K562 (cell line): Measurements from ENCODE around the gene PRPS1L1. TPM values are rescaled to one million over a fixed set of nuclear protein-coding genes. Genes with fewer than 3 reads are reported as not detected.

Experiments used
- ATAC-seq: fragments of 200-7000 bp; cut with Tn5 transposase; 3 replicates; pipeline ENCODE4 v1.9.1; 2020; ENCODE audit warnings: moderate library complexity
- BruUV-seq: library from RNA; stranded (reverse); fragments of 400-500 nt; replicated peaks from 2 replicates; lab custom pipeline; 2021; lab: Mats Ljungman, UMichigan
- CTCF ChIA-PET: fragments of 300-600 bp; formaldehyde crosslinking; extraction: SDS; loops from one replicate; lab custom pipeline; 2021; ENCODE audit warnings: low intra/inter-chr PET ratio; lab: Yijun Ruan, JAX
- POLR2A ChIA-PET: fragments of 300-600, 350-650 bp; sonication (Branson Sonifier 250); formaldehyde crosslinking; extraction: SDS; loops from one replicate; lab custom pipeline; 2021; ENCODE audit warnings: antibody characterized with exemption, inconsistent platforms; lab: Yijun Ruan, JAX
- DNase-seq, 4 experiments: peaks; one replicate each; pipeline versions ENCODE4 v3.0.0 to v3.0.0-alpha.2; 2011 to 2018; ENCODE audit warnings: low spot score in 3 of 4, mixed read lengths in 3 of 4; ENCODE audit errors: extremely low read depth in 1 of 4
- FAIRE-seq: peaks from 2 replicates; lab custom pipeline; 2011; peaks lifted over from hg19 to GRCh38; lab: Jason Lieb, UNC
- H2AFZ ChIP-seq: 2 replicates; pipeline ENCODE4 v1.6.0; 2011; ENCODE audit warnings: low read depth, low read length, control low read depth, inconsistent platforms
- H3K27ac ChIP-seq: fragments of 200-600 bp; 3 replicates; pipeline ENCODE4 v1.8.0; 2011; ENCODE audit warnings: low read depth, mild to moderate bottlenecking, control low read depth, inconsistent platforms, low read length, moderate library complexity, mixed read lengths; ENCODE audit errors: extremely low read depth
- H3K27me3 ChIP-seq, 2 experiments: fragments of 300-600 bp in 1 of 2; 2 replicates in 1 of 2; 3 replicates in 1 of 2; pipeline versions ENCODE4 v1.6.0 to v1.8.0; 2011; ENCODE audit warnings: inconsistent platforms in 2 of 2, low read length in 2 of 2, mild to moderate bottlenecking in 1 of 2, mixed read lengths in 1 of 2, moderate library complexity in 1 of 2; ENCODE audit not compliant: control insufficient read depth in 2 of 2, insufficient read depth in 2 of 2
- H3K36me3 ChIP-seq: fragments of 300-600 bp; 3 replicates; pipeline ENCODE4 v1.8.0; 2011; ENCODE audit warnings: mild to moderate bottlenecking, low read length, inconsistent platforms; ENCODE audit not compliant: control insufficient read depth, insufficient read depth
- H3K4me1 ChIP-seq, 2 experiments: fragments of 200-600 bp in 1 of 2; replicated peaks in 1 of 2; 2 replicates in 1 of 2; 3 replicates in 1 of 2; pipeline versions ENCODE4 v1.5.1 to v1.8.0; 2011; ENCODE audit warnings: inconsistent platforms in 2 of 2, low read length in 2 of 2, mild to moderate bottlenecking in 1 of 2, mixed read lengths in 1 of 2, moderate library complexity in 1 of 2; ENCODE audit not compliant: control insufficient read depth in 2 of 2, insufficient read depth in 2 of 2
- H3K4me2 ChIP-seq: 2 replicates; pipeline ENCODE4 v1.6.1; 2011; ENCODE audit warnings: low read length, control low read depth, inconsistent platforms, mixed read lengths; ENCODE audit not compliant: insufficient read depth
- H3K4me3 ChIP-seq: fragments of 200-600 bp; sonication (generic), shearing (Covaris generic); 2 replicates; pipeline ENCODE4 v1.5.1; 2016; ENCODE audit warnings: control low read depth, inconsistent platforms
- H3K79me2 ChIP-seq: fragments of 200-600 bp; 3 replicates; pipeline ENCODE4 v1.8.0; 2011; ENCODE audit warnings: low read length, inconsistent platforms; ENCODE audit not compliant: control insufficient read depth, insufficient read depth
- H3K9ac ChIP-seq, 2 experiments: 2 replicates each; pipeline versions ENCODE4 v1.6.0 to v1.6.1; 2011; ENCODE audit warnings: low read depth in 2 of 2, low read length in 2 of 2, control low read depth in 1 of 2, inconsistent platforms in 1 of 2, mild to moderate bottlenecking in 1 of 2, mixed read lengths in 1 of 2; ENCODE audit not compliant: insufficient read depth in 1 of 2
- H3K9me1 ChIP-seq: one replicate; pipeline ENCODE4 v1.6.0; 2011; ENCODE audit warnings: inconsistent platforms, mild to moderate bottlenecking, low read length, moderate library complexity; ENCODE audit not compliant: control insufficient read depth, insufficient read depth
- H3K9me3 ChIP-seq: replicated peaks from 2 replicates; pipeline ENCODE4 v1.5.1; 2011; ENCODE audit warnings: low read depth, low read length, inconsistent platforms; ENCODE audit not compliant: control insufficient read depth, insufficient read depth
- H4K20me1 ChIP-seq: replicated peaks from 2 replicates; pipeline ENCODE4 v1.6.1; 2011; ENCODE audit warnings: low read length, inconsistent platforms, mixed read lengths; ENCODE audit not compliant: control insufficient read depth, insufficient read depth
- CEBPG ChIP-seq, 3 experiments: fragments of 200-800 bp in 1 of 3; sonication (Bioruptor generic) in 1 of 3; sonication (generic) in 1 of 3; formaldehyde crosslinking in 1 of 3; IDR thresholded peaks in 2 of 3; conservative IDR thresholded peaks in 1 of 3; 2 replicates each; pipeline versions ENCODE4 v1.6.1 to v1.8.0; 2016 to 2022; ENCODE audit warnings: missing compliant biosample characterization in 2 of 3, missing genetic modification characterization in 2 of 3, mild to moderate bottlenecking in 1 of 3, missing genetic modification reagents in 1 of 3
- CXXC5 ChIP-seq: fragments of 250-450 bp; sonication (Bioruptor Pico); IDR thresholded peaks from 2 replicates; pipeline ENCODE4 v1.8.0; 2022; ENCODE audit warnings: inconsistent platforms, mild to moderate bottlenecking, moderate library complexity
- MEF2D ChIP-seq: conservative IDR thresholded peaks from 2 replicates; pipeline ENCODE4 v1.6.1; 2016; ENCODE audit warnings: low read depth, missing genetic modification characterization, missing compliant biosample characterization
- NCOA1 ChIP-seq: fragments of 450-650 bp; IDR thresholded peaks from 2 replicates; pipeline ENCODE4 v1.6.1; 2016; ENCODE audit warnings: low read depth
- PHF8 ChIP-seq: fragments of 200-600 bp; sonication (generic); IDR thresholded peaks from 2 replicates; pipeline ENCODE4 v1.6.1; 2012; ENCODE audit warnings: mixed run types, mild to moderate bottlenecking, inconsistent platforms, low read length, moderate library complexity, borderline replicate concordance
- WHSC1 ChIP-seq: IDR thresholded peaks from one replicate; pipeline ENCODE4 v1.6.1; 2012; ENCODE audit warnings: low read length, control low read depth, inconsistent platforms
- ZNF282 ChIP-seq: sonication (generic); formaldehyde crosslinking; IDR thresholded peaks from 2 replicates; pipeline ENCODE4 v1.8.1; 2023; ENCODE audit warnings: missing genetic modification reagents
- WGBS: fragments of 100-300 bp; shearing (Covaris generic); methylation state at CpG from one replicate; pipeline ENCODE4 v1.1.6; 2016; ENCODE audit warnings: low coverage, mixed read lengths; ENCODE audit not compliant: insufficient coverage; ENCODE audit errors: missing lambda C conversion rate; 5-methylcytosine and 5-hydroxymethylcytosine counted together
- in situ Hi-C: fragments of 300-500 bp; cut with MboI; formaldehyde crosslinking; loops from 4 replicates; pipeline ENCODE4 v1.15.0; 2018; ENCODE audit warnings: inconsistent platforms, mixed read lengths
- intact Hi-C: fragments of 100-400 bp; cut with micrococcal nuclease; formaldehyde crosslinking; loops from 2 replicates; pipeline ENCODE4 v1.14.2; 2022
- polyA plus RNA-seq, 8 experiments: library from polyadenylated mRNA; depleted of rRNA in 4 of 8; stranded (reverse) in 5 of 8; unstranded in 3 of 8; fragments of >200 nt; fragmentation: Nextera tagmentation in 2 of 8; fragmentation: Illumina TruSeq in 1 of 8; extraction: Ambion mirVana in 2 of 8; extraction: Trizol in 1 of 8; gene quantifications; 2 replicates each; pipeline versions ENCODE4 v1.2.1 to v1.2.3, GENCODE V29; 2011 to 2014; ENCODE audit warnings: inconsistent platforms in 1 of 8, missing spikeins in 1 of 8
- total RNA-seq, 7 experiments: library from RNA; depleted of rRNA in 6 of 7; stranded (reverse); fragments of >200 nt in 6 of 7; fragmentation: Illumina TruSeq in 2 of 7; extraction: Trizol in 2 of 7; gene quantifications; 2 replicates each; pipeline versions ENCODE4 v1.2.1 to v1.2.3, GENCODE V29; 2011 to 2021; ENCODE audit warnings: low replicate concordance in 1 of 7
- TF ChIP-seq, protein P1 (sequence below): fragments of 450-650 bp; conservative IDR thresholded peaks from 2 replicates; pipeline ENCODE4 v1.6.1; 2016; ENCODE audit warnings: missing genetic modification characterization, low read depth, mild to moderate bottlenecking, control low read depth, missing compliant biosample characterization
- TF ChIP-seq, protein P2 (sequence below): fragments of 250-450 bp; sonication (Bioruptor Pico); IDR thresholded peaks from 2 replicates; pipeline ENCODE4 v1.6.1; 2021; ENCODE audit warnings: mild to moderate bottlenecking
- TF ChIP-seq, protein P3 (sequence below): fragments of 250-450 bp; sonication (Bioruptor Pico); IDR thresholded peaks from 2 replicates; pipeline ENCODE4 v1.8.0; 2022; ENCODE audit warnings: moderate library complexity, mild to moderate bottlenecking, inconsistent platforms
- TF ChIP-seq, protein P4 (sequence below): fragments of 450-650 bp; formaldehyde crosslinking; IDR thresholded peaks from 2 replicates; pipeline ENCODE4 v1.4.0; 2020; ENCODE audit warnings: mild to moderate bottlenecking

Gene PRPS1L1
- total and polyA plus RNA-seq, 9 of the 15 experiments (the other 6 are each of a cell fraction or from before 2014, with no cell fraction given): 0.07 to 0.10 (median 0.08) TPM; not detected in 6

DNA sequence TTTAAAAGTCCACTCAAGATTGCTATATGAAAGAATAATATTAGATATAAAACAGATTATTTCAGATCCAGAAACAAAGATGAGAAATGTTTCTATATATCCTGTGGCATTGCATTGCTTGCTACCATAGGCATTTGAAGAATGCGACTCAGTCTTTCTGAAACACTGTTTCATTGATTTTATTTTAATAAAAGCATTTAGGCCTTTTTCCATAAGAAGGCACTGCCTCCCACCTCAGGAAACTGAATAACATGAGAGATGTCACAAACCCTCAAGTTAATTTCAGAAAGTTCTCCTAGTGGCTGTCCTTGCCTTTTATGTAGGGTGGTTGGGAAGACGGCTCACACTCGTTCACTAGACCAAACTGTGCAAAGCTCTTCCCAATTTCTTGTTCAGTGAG lies 23.3 kb downstream of the PRPS1L1 start:
- peaks cover under 1% of the 10 kb centered on the region for H3K9me3 ChIP-seq
- FAIRE-seq: no peak
- H3K9me1 ChIP-seq: no peaks in the 10 kb centered on the region
- no peak for ATAC-seq
- in situ Hi-C loops: no loop called here
- no peak overlapping the region for H3K4me3 ChIP-seq
- no peak overlapping the region for H3K4me2 ChIP-seq
- no peak for DNase-seq
- H3K27me3 ChIP-seq: no peaks in the 10 kb centered on the region
- ChIA-PET CTCF (no interaction called here), POLR2A (interaction anchor here (0.5 to 0.6 kb wide), 2 partner anchors 295 to 1867 kb away, joined by 3 read pairs; no protein-coding TSS in a partner anchor)
- BruUV-seq: no TSS peak
- H3K27ac ChIP-seq: no peak overlapping the region
- 0 out of 3 replicates have a peak, but pooled peaks cover 3% of the 10 kb centered on the region for H3K79me2 ChIP-seq
- TF ChIP-seq CEBPG (CRISPR knock-in tag; IDR thresholded peaks at IDR 0.05): no peak
- TF ChIP-seq CEBPG (tag; conservative IDR thresholded peaks at IDR 0.05 in 1 of 2, IDR thresholded peaks at IDR 0.05 in 1 of 2): no peak
- no peak for TF ChIP-seq WHSC1
- no peaks in the 10 kb centered on the region for H3K4me1 ChIP-seq
- no peaks in the 10 kb centered on the region for H4K20me1 ChIP-seq
- 29% methylated on average over 3 of the region's 3 CpGs for WGBS
- no peaks in the 10 kb centered on the region for H3K36me3 ChIP-seq
- intact Hi-C loops: no loop called here
- H3K9ac ChIP-seq: no peak overlapping the region
- no peak overlapping the region for H2AFZ ChIP-seq

DNA sequence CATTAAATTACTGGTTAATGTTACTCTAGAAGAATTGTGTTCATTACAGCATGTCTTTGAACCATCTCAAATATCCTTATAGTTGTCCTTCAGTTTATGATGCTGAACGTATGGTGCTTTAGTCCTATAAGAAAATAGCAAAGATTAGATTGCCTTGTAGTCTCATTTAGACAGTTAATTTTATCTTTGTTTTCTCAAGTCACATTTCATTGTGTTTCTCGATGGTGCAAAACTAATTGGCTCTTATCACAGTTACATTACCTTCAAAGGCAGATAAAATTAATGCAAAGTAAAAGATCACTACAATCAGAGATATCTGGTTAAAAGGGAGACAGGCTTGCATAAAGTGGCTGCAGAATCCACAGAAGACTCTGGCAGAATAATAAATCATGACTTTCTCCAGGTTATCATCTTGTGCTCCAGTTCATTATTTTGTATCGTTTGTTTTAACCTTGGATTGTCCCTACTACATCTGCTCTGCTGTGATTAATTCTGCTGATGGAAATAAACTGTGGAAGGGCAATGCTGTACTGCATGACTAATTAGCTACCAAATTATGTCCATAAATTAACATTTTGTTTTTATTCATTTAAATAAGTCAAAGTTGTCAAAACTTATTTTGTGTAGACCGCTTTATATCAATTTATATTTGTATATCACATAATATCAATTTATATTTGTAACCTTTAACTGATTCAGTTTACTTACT lies 24.2 kb downstream of the PRPS1L1 start:
- BruUV-seq: no TSS peak
- Histone ChIP-seq H3K4me3 (no peak overlapping the region), H3K4me2 (no peak overlapping the region), H3K9ac (no peak overlapping the region), H3K9me1 (no peaks in the 10 kb centered on the region), H3K36me3 (no peaks in the 10 kb centered on the region), H3K4me1 (no peaks in the 10 kb centered on the region), H3K9me3 (peaks cover 9% of the 10 kb centered on the region), H2AFZ (no peak overlapping the region), H4K20me1 (no peaks in the 10 kb centered on the region), H3K27ac (no peak overlapping the region), H3K79me2 (0 out of 3 replicates have a peak, but pooled peaks cover 3% of the 10 kb centered on the region), H3K27me3 (no peaks in the 10 kb centered on the region)
- CTCF ChIA-PET: no interaction called here
- no peak for DNase-seq
- in situ Hi-C loops: no loop called here
- intact Hi-C loops: no loop called here
- no peak for FAIRE-seq
- POLR2A ChIA-PET: no interaction called here
- WGBS: 11% methylated on average over 4 of the region's 4 CpGs
- no peak for ATAC-seq
- TF ChIP-seq MEF2D (tag): no peak
- TF ChIP-seq, protein P1, sequence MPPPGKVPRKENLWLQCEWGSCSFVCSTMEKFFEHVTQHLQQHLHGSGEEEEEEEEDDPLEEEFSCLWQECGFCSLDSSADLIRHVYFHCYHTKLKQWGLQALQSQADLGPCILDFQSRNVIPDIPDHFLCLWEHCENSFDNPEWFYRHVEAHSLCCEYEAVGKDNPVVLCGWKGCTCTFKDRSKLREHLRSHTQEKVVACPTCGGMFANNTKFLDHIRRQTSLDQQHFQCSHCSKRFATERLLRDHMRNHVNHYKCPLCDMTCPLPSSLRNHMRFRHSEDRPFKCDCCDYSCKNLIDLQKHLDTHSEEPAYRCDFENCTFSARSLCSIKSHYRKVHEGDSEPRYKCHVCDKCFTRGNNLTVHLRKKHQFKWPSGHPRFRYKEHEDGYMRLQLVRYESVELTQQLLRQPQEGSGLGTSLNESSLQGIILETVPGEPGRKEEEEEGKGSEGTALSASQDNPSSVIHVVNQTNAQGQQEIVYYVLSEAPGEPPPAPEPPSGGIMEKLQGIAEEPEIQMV (tag): no peak
- TF ChIP-seq ZNF282 (CRISPR knock-in tag): no peak
- TF ChIP-seq PHF8: no peak
- TF ChIP-seq, protein P2, sequence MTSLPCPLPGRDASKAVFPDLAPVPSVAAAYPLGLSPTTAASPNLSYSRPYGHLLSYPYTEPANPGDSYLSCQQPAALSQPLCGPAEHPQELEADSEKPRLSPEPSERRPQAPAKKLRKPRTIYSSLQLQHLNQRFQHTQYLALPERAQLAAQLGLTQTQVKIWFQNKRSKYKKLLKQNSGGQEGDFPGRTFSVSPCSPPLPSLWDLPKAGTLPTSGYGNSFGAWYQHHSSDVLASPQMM: no peak
- TF ChIP-seq, protein P3, sequence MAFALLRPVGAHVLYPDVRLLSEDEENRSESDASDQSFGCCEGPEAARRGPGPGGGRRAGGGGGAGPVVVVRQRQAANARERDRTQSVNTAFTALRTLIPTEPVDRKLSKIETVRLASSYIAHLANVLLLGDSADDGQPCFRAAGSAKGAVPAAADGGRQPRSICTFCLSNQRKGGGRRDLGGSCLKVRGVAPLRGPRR (CRISPR knock-in tag): no peak
- TF ChIP-seq, protein P4, sequence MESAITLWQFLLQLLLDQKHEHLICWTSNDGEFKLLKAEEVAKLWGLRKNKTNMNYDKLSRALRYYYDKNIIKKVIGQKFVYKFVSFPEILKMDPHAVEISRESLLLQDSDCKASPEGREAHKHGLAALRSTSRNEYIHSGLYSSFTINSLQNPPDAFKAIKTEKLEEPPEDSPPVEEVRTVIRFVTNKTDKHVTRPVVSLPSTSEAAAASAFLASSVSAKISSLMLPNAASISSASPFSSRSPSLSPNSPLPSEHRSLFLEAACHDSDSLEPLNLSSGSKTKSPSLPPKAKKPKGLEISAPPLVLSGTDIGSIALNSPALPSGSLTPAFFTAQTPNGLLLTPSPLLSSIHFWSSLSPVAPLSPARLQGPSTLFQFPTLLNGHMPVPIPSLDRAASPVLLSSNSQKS (CRISPR knock-in tag): no peak
- no peak for TF ChIP-seq NCOA1
- no peak for TF ChIP-seq CXXC5 (CRISPR knock-in tag)
